Activated naive CD4-positive, alpha-beta T cell treated with anti-CD3 and anti-CD28 coated beads, Interleukin-2, amount 50 U/mL, for 24 hours (primary cell): ENCODE results near the gene MYCBP2.
"Not testable (repeated sequence)": the region's sequence is repeated elsewhere in the genome, so short reads cannot be mapped to it uniquely, and the experiment has no call there.

Source experiments
- H3K27ac Mint-ChIP-seq: one replicate; pipeline ENCODE4 v1.8.0; 2021; ENCODE audit warnings: mild to moderate bottlenecking, mixed read lengths
- H3K27me3 Mint-ChIP-seq: one replicate; pipeline ENCODE4 v1.8.0; 2021; ENCODE audit warnings: mixed read lengths
- H3K36me3 Mint-ChIP-seq: one replicate; pipeline ENCODE4 v1.8.0; 2021; ENCODE audit warnings: mixed read lengths
- H3K4me1 Mint-ChIP-seq: one replicate; pipeline ENCODE4 v1.8.0; 2021; ENCODE audit warnings: mixed read lengths
- H3K4me3 Mint-ChIP-seq: one replicate; pipeline ENCODE4 v1.8.0; 2021; ENCODE audit warnings: mild to moderate bottlenecking, mixed read lengths
- H3K9me3 Mint-ChIP-seq: one replicate; pipeline ENCODE4 v1.8.0; 2021; ENCODE audit warnings: mixed read lengths

Gene MYCBP2

GRCh38 chr13:77033717-77034302 is 293.1 kb downstream of the MYCBP2 start:
- H3K36me3 Mint-ChIP-seq = peaks cover 2% of the 10 kb centered on the region
- H3K4me1 Mint-ChIP-seq = no peaks in the 10 kb centered on the region
- no peaks in the 10 kb centered on the region for H3K27me3 Mint-ChIP-seq
- H3K9me3 Mint-ChIP-seq = no peaks in the 10 kb centered on the region
- no peak overlapping the region for H3K27ac Mint-ChIP-seq
- H3K4me3 Mint-ChIP-seq = no peak overlapping the region

DNA sequence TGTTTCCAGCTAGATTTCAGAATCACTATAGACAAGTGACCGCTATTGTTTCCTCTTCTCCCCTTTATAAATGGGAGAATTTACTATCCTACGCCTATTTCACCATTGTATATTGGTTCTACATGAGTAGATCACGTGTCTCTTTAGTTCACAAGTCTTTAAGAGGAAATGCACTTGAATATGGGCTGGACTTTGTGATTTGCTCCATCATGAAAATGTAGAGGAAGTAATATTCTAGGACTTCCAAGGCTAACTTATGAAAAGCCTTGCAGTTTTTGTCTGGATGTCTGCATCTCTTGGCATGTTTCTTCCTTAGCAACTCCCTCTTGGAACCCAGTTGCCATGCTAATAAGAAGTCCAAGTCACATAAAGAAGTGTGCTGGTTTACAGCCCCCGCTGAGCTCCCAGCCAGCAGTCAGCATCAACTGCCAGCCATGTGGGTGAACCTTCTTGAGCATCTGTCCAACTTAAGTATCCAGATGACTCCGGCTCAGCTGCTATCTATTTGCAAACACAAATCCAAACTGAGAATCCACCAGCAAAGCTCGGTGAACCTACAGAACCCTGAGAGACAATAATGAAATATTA is 295.1 kb downstream of the MYCBP2 start:
- Mint-ChIP-seq H3K4me1 (peaks cover 16% of the 10 kb centered on the region), H3K4me3 (no peak overlapping the region), H3K27ac (no peak overlapping the region), H3K27me3 (no peaks in the 10 kb centered on the region), H3K36me3 (peaks cover 2% of the 10 kb centered on the region), H3K9me3 (no peaks in the 10 kb centered on the region)

GRCh38 chr13:77029436-77029835 is 297.5 kb downstream of the MYCBP2 start:
- Mint-ChIP-seq H3K27ac (no peak overlapping the region), H3K36me3 (peaks cover 2% of the 10 kb centered on the region), H3K9me3 (no peaks in the 10 kb centered on the region), H3K4me1 (peaks cover 34% of the 10 kb centered on the region), H3K27me3 (no peaks in the 10 kb centered on the region), H3K4me3 (no peak overlapping the region)

DNA sequence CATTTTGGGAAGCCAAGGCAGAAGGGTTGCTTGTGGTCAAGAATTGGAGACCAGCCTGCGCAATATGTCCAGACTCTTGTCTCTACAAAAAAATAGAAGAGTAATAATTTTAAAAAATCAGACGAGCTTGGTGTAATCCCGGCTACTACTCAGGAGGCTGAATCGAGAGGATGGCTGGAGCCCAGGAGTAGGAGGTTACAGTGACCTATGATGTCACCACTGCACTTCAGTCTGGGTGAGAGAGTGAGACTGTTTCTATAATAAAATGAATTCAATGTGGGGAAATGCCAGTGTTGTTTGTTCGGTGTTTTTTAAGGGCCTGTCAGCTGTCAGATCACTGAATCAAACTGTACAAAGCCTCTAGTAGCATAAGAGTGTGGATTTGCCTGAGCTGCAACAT is 298.7 kb downstream of the MYCBP2 start:
- Mint-ChIP-seq H3K27me3 (no peaks in the 10 kb centered on the region), H3K36me3 (peaks cover 2% of the 10 kb centered on the region), H3K9me3 (no peaks in the 10 kb centered on the region), H3K27ac (peak overlapping the region; percentile 68), H3K4me3 (peak overlapping the region; percentile 96), H3K4me1 (peaks cover 47% of the 10 kb centered on the region)

- Mint-ChIP-seq H3K36me3 (peaks cover 2% of the 10 kb centered on the region), H3K27me3 (no peaks in the 10 kb centered on the region), H3K4me1 (peaks cover 58% of the 10 kb centered on the region), H3K4me3 (peak within 1 kb of the TSS; percentile 98), H3K9me3 (no peaks in the 10 kb centered on the region), H3K27ac (peak within 1 kb of the TSS; percentile 97)
Measured at GRCh38 chr13:77026861-77027621, 299.9 kb downstream of the MYCBP2 start, which contains the start of gene FBXL3. FBXL3 (minus strand) TSS chr13:77027159; CDS start chr13:77021860, 5,299 bp downstream.

DNA sequence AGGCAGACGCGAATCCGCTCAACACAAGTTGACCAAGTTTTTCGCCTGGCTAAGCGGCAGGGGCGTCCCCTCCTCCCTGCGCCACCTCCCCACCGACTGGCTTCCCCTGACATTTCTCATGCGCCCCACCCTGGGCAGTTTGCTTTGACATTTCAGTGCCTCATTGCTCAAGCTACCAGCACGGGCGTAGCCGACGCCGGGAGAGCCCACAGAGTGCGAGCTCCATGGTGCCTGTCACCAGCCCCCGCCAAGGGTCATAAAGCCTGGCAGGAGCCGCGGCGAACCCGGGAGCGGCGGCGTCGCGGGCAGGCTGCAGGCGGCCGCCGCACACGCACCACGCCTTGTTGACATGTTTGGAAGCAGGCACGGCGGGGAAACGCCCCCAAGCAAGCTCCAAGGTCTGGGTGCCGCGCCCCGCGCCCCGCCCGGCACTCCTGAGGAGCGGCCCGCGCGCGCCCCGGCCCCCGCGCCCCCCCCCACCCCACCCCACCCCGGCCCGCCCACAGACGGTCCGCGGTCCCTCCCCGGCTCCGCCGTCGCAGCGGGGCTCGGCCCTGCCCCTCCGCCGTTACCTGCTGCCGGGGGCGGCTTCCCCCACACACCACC is 300.5 kb downstream of the MYCBP2 start:
- H3K4me1 Mint-ChIP-seq = peaks cover 65% of the 10 kb centered on the region
- H3K9me3 Mint-ChIP-seq = no peaks in the 10 kb centered on the region
- no peaks in the 10 kb centered on the region for H3K27me3 Mint-ChIP-seq
- peak overlapping the region; percentile 98 for H3K4me3 Mint-ChIP-seq
- peaks cover 4% of the 10 kb centered on the region for H3K36me3 Mint-ChIP-seq
- peak overlapping the region; percentile 95 for H3K27ac Mint-ChIP-seq

GRCh38 chr13:77022341-77022740 is 304.6 kb downstream of the MYCBP2 start:
- Mint-ChIP-seq H3K9me3 (no peaks in the 10 kb centered on the region), H3K4me3 (peak overlapping the region; percentile 57), H3K27me3 (no peaks in the 10 kb centered on the region), H3K36me3 (peaks cover 5% of the 10 kb centered on the region), H3K4me1 (peaks cover 87% of the 10 kb centered on the region), H3K27ac (no peak overlapping the region)

GRCh38 chr13:77019756-77020155 is 307.1 kb downstream of the MYCBP2 start:
- H3K27ac Mint-ChIP-seq = peak overlapping the region; percentile 35
- peaks cover 92% of the 10 kb centered on the region for H3K4me1 Mint-ChIP-seq
- no peaks in the 10 kb centered on the region for H3K27me3 Mint-ChIP-seq
- no peak overlapping the region for H3K4me3 Mint-ChIP-seq
- no peaks in the 10 kb centered on the region for H3K9me3 Mint-ChIP-seq
- H3K36me3 Mint-ChIP-seq = peaks cover 14% of the 10 kb centered on the region

- peak overlapping the region; percentile 66 for H3K27ac Mint-ChIP-seq
- no peak overlapping the region for H3K4me3 Mint-ChIP-seq
- peaks cover 86% of the 10 kb centered on the region for H3K4me1 Mint-ChIP-seq
- no peaks in the 10 kb centered on the region for H3K9me3 Mint-ChIP-seq
- H3K36me3 Mint-ChIP-seq = peaks cover 25% of the 10 kb centered on the region
- H3K27me3 Mint-ChIP-seq = no peaks in the 10 kb centered on the region
Measured at GRCh38 chr13:77016888-77017623, 309.8 kb downstream of the MYCBP2 start.

DNA sequence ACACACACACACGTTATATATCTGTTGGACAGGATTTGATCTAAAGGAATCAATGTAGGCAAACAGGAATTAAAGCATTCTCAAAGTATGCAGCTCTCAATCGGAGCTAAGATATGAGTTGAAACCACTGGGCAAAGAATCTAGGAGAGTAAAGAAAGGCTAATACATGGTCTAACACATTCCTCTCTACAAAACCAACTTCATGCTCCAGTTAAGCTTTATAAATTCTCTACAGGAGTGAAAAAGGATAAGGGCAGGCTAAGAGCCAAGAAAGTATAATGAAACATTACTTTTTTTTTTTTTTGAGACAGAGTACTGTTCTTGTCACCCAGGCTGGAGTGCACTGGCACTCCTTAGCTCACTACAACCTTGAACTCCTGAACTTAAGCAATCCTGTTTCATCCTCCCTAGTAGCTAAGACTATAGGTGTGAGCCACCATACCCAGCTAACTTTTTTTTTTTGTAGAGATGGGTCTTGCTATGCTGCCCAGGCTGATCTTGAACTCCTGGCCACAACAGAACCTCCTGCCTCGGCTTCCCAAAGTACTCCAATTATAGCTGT is 310.6 kb downstream of the MYCBP2 start:
- no peak overlapping the region for H3K4me3 Mint-ChIP-seq
- H3K27me3 Mint-ChIP-seq = no peaks in the 10 kb centered on the region
- no peaks in the 10 kb centered on the region for H3K9me3 Mint-ChIP-seq
- H3K4me1 Mint-ChIP-seq = peaks cover 79% of the 10 kb centered on the region
- peak overlapping the region; percentile 77 for H3K27ac Mint-ChIP-seq
- H3K36me3 Mint-ChIP-seq = peaks cover 25% of the 10 kb centered on the region

DNA sequence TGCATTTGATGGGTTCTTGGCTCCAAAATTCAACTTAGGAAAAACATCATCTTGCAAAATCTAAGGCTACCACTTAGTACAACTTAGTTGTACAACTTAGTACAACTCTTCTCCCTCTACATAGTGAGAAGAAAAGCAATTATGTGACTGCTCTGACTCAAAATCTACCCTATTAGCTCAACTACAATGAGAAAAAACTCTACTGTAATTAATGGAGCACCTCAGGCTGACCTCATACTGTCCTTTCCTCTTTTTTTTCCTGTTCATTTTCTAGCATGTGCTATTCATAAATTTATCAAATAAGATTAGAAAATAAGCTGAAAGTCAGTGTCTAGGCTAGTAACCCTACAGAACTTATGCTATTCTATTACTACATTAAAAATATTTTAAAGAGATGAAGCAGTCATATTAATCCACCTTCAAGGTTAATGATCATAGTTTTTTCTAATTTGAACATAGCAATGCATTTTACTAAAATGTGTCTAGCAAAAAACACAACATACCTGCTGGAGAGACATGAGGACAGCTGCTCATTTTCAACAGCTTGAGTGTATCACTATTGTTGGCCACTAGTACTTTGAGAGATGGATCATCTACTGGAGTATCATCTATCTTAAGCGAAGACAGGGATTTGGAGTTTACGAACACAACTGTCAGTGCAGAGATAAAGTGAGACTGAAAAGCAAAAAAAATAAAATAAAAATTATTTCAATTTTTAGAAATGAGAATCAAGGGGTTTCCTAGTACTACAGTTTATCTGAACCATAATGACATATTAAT is 311.8 kb downstream of the MYCBP2 start:
- peaks cover 23% of the 10 kb centered on the region for H3K36me3 Mint-ChIP-seq
- no peak overlapping the region for H3K4me3 Mint-ChIP-seq
- H3K4me1 Mint-ChIP-seq = peaks cover 68% of the 10 kb centered on the region

DNA sequence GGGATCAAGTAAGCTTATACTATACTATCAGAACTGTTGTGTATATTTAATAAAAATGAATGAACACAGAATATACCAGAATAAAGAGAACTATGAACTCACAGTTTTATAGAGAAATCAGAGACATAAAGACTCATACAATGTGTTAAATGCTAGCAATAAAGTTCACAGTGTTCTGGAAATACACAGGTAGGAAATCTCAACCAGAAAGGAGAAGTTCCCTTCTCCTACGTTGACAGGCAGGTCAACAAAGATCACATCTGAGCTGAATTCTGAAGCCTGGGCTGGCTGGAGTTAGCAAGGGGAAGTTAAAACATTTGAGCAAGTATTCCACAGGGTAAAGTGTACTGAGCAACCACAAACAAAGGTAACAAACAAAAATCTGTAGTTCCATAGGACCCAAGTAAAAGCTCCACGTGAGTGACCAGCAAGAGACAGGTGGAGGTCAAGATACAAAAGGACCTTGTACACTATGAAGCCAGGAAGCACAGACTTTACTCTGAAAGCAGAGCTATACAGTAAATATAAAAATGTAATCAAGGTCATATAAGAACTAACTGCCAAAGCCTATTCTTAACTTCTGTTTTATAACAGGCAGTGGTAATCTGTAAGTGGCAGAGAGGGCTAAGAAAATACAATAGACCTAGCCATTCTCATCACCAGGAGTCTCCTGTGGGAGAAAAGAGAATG is 312.9 kb downstream of the MYCBP2 start:
- Mint-ChIP-seq H3K4me3 (no peak overlapping the region), H3K27me3 (no peaks in the 10 kb centered on the region), H3K4me1 (peaks cover 67% of the 10 kb centered on the region), H3K27ac (peak overlapping the region; percentile 14), H3K36me3 (peaks cover 28% of the 10 kb centered on the region), H3K9me3 (no peaks in the 10 kb centered on the region)

More for the DNA sequence above, 311.8 kb downstream of the MYCBP2 start:
- peak overlapping the region; percentile 88 for H3K27ac Mint-ChIP-seq
- H3K9me3 Mint-ChIP-seq = no peaks in the 10 kb centered on the region
- H3K27me3 Mint-ChIP-seq = no peaks in the 10 kb centered on the region

DNA sequence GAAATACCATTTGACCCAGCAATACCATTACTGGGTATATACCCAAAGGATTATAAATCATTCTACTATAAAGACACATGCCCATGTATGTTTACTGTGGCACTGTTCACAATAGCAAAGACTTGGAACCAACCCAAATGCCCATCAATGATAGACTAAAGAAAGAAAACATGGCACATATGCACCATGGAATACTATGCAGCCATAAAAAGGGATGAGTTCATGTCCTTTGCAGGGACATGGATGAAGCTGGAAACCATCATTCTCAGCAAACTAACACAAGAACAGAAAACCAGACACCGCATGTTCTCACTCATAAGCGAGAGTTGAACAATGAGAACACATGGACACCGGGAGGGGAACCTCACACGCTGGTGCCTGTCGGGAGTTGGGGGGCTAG is 317.2 kb downstream of the MYCBP2 start:
- not testable (repeated sequence) for H3K9me3 Mint-ChIP-seq, H3K4me3 Mint-ChIP-seq, H3K27ac Mint-ChIP-seq, H3K27me3 Mint-ChIP-seq
- H3K36me3 Mint-ChIP-seq = peaks cover 18% of the 10 kb centered on the region
- peaks cover 53% of the 10 kb centered on the region for H3K4me1 Mint-ChIP-seq

DNA sequence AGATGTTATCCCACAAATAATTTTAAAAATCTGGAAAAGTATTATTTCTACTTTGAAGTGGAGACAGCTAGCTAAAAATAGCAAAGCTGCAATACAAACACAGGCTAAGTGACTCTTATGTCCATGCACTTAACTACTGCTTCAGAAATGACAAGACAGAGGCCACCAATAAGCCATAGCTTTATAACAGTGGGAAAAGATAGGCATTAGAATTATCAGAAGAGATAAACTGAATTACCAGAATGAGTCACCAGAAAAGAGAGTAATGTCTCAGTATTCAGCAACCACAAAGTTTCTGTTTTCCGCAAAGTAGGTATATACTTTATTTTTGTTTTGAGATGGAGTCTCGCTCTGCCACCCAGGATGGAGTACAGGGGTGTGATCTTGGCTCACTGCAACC is 317.9 kb downstream of the MYCBP2 start:
- Mint-ChIP-seq H3K9me3 (no peaks in the 10 kb centered on the region), H3K4me1 (peaks cover 51% of the 10 kb centered on the region), H3K27ac (peak overlapping the region; percentile 72), H3K4me3 (no peak overlapping the region), H3K27me3 (no peaks in the 10 kb centered on the region), H3K36me3 (peaks cover 13% of the 10 kb centered on the region)
